Inflammatory macrophage (primary cell): ENCODE measurements around the gene RUBCN.

Experiments used
- DNase-seq, 2 donors: peaks; one replicate each; pipeline ENCODE4 v3.0.0-alpha.2; 2020 to 2022
- total RNA-seq, 18 experiments: gene quantifications; one replicate each; lab custom pipeline; 2026; ENCODE audit warnings: mixed read lengths in 6 of 18, inconsistent platforms in 2 of 18; lab: John Stamatoyannopoulos, UW

RUBCN gene
- 28.3 to 266 (median 43.7) reads per million in 18 experiments for total RNA-seq

DNA sequence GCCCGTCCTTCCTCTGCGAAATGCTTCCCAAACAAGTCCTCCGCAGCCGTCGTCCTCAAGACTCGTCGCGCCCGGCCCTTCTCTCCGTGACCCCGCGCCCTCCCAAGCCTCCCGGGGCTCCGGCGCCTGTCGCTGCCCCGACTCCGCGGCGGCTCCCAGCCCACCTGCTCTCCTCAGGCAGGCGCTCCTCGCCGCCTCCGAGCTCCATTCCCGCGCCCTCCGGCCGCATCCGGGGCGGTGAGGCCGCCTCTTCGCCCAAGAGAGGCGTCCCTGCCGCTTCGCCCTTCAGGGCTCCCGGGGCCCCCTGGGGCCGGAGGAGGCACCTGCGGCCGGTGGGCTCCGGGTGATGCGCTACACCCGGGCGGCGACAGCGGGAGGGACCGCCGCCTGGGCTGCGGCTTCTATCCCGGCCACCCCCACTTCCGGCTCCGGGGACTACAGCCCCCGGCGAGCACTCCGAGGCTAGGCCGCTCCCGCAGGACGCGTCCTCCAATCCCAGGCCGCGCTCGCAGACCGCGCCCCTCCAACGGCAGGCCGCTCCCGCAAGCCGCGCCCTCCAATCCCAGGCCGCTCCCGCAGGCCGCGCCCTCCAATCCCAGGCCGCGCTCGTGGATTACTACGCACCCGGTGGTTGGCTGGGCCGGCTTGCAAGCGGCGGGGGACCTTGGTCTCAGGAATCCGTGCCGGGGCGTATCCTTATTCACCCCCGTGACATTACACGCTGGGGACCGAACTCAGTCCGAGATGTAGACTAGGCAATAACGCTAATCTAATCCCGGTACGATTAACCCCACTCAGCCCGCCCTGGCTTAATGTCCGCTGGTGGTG lies at the start of gene RUBCN:
Gene RUBCN, minus strand, starts transcription at position 414 of the 828 bp plus-strand sequence. Its CDS starts 185 bp downstream, at position 229.
- DNase-seq = peak; percentile 97

DNA sequence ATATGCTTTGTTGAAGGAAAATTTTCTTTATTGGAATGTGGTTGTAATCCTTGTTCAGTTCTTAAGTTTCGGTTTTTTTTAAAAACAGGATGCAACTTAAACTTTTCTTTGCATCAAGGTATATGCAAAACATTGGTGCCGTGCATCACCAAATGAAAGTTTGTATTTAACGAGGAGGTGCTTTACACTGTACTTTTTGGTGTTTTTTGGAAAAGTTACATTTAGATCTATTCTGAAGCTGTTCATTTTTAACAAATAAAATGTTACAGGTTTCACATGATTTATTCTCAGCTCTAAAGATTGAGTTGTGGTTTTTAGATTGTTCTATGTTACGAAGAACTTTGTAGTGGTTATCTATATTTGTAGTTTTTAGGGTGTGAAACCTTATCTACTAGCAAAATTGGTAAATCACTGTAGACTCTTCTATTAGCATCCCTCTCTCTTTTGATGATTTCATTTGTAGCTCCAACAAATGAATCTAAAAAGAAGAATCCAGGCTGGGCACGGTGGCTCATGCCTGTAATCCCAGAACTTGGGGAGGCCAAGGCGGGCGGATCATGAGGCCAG lies 47.4 kb upstream of the RUBCN start:
- no peak for DNase-seq

DNA sequence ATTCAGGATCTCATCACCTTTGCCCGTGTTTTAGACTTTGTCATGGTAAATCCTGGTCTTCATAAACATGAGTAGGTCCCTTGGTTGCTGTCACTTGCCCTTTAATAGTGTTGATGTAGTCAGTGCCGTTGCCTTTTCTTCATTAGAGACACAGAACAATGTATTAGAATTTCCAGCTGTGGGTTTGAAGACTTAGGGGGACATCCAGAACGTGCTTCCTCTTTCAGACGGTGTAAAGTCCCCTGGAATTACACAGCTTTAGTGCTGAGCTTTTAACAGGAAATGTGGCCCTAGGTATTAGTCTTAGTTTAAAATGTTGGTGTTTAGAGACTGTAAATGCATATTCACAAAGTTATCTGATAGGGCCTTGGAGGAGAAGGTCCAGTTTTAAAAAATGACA lies 45.5 kb upstream of the RUBCN start:
- DNase-seq = no peak

DNA sequence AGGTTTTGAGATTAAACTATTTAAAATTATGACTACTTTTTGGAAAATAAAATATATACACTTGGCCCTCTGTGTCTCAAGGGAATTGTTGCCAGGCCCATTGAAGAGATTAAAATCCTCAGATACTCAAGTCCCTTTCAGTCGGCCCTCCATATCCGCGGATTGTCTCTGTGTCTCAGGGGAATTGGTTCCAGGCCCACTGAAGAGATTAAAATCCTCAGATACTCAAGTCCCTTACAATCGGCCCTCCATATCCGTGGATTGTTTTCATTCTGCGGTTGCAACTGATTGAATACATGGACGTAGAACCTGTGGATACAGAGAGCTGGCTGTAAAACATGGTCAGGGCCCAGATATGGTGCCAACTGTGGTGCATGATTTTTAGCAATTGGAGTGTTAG lies 38.6 kb upstream of the RUBCN start:
- no peak for DNase-seq

DNA sequence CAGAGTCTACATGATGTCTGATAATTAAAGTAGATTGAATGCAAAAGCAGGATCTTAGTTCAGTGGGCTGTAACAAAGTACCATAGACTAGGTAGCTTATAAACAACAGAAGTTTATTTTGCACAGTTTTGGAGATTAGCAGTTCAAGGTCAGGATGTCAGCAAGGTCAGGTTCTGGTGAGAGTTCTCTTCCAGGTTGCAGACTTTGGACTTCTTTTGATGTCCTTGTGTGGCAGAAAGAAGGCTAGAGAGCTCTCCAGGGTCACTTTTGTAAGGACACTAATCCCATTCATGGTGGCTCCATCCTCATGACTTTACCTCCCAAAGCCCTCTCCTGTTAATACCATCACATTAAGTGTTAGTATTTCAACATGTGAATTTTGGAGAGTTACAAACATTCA lies 25.1 kb upstream of the RUBCN start:
- DNase-seq = no peak

DNA sequence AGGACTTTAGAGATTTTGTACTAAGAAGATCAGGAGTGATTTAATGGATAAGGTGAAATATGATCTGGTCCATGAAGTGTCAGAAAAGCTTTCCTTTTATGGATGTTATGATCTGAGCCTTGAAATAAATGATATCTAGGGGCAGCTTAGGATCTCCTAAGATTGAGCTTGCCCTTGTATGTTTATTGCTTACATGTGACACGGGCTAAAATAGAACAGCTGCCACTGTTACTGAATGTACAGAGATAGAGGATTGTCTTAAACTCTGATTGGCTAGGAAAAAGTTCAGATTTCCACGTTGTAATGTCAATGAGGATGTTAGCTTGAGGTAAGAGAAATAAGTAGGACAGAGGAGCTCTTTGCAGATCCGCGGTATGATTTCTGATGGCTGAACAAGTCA lies 21.8 kb upstream of the RUBCN start:
- no peak for DNase-seq

DNA sequence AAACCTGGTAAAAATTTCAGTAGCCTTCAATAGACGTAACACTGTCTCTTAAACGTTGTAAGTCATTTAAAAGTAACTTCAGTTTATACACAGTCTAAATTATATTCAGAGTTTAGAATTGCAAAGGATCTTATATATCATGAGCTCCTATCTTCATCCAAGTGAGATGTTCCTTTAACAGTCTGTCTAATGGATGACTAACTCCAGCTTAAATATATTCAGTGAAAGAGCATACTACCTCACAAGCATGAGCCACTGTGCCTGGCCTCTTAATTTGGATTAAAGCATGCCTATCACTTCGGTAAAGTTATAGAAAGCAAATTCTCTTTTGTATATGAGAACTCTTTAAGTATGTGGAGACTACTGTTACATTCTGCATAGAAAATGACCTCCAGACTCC lies 20.0 kb upstream of the RUBCN start:
- DNase-seq = no peak

DNA sequence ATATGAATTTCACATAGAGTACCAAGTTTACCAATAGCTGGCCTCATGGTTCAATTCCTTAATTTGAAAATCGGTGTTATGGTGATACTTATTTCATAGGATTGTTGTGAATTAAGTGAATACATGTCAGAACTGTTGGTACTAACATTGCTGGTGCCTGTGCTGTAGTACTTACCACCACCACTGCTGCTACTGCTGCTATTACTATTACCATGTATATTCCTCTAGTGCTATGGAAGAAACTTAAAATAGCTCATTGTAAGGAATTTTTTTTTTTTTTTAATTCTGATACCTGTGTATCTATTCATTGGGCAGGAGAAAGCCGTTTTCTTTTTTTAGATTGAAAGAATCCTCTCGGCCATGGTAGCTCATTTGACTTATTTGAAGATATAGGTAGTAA lies 16.6 kb upstream of the RUBCN start:
- DNase-seq = peak; percentile 3 to 5

DNA sequence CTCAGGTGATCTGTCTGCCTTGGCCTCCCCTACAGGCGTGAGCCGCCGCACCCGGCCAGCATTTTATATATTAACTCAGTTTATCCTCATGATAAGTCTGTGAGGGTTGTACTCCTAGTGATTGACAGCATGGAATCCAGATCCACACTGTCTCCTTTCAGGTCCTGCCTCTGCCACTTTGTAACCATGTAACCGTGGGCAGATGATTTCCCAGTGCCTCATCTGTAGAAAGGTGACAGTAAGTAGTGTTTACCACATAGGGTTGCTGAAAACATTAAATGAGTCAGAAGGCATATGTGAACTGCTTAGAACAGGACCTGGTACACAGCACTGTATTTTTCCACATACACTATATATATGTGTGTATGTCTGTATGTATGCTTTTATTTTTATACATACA lies 15.4 kb upstream of the RUBCN start:
- DNase-seq = peak in 1 of 2 donors; percentile 21

DNA sequence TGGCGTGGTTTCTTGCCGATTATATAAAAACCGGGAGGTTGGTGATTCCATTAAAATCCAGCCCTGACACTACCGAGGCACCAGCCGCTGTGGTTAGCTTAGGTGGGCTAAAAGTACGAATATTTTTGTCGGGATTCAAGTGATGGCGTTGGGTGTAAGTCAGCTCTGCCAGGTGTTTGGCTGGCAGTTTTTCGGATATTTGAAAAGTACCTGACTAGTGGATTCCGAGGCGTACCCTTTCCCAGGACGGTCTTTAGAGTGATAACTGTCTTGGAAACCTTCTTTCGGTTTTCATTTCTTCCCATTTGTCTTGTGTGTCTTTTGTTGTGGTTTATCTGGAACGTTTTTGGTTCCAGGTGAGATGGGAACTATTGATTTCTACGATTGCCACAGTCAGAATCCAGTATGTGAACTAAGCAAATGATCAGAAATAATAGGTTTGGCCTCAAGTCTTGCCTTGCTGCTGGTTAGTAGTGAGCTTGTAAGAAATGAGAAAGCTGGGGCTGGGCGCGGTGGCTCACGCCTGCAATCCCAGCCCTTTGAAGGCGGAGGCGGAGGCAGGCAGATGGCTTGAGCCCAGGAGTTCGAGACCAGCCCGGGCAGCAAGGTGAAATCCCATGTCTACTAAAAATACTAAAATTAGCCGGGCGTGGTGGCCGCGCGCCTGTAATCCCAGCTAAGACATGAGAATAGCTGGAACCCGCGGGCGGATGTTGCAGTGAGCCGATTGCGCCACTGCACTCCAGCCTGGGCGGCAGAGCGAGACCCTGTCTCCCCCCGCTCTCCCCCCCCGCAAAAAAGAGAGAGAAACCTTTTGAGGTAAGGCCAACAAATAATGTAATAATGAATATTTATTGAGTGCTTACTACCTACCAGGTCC lies 14.4 kb upstream of the RUBCN start:
- peak; percentile 18 to 54 for DNase-seq

DNA sequence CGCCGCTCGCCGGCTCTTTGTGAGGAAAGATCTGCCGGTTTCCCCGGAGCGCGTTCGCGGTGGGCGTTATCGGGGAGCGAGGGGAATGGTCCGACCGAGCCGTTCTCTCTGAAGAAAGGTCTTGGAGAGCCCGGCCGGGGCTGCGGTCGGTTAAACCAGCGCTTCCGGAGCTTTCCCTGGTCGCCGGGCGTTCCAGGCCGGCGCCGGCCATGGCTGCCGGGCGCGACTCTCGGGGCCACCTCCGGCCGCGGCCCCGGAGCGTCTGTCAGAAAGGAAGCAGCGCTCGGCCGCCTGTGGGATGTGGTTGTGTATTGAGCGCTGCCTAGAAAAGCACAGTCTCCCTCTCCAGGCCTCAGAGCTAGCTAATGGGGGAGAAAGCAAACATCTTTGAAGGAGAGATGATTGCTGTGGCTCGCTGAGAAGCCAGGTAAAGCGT lies 13.7 kb upstream of the RUBCN start:
- peak; percentile 62 to 83 for DNase-seq

DNA sequence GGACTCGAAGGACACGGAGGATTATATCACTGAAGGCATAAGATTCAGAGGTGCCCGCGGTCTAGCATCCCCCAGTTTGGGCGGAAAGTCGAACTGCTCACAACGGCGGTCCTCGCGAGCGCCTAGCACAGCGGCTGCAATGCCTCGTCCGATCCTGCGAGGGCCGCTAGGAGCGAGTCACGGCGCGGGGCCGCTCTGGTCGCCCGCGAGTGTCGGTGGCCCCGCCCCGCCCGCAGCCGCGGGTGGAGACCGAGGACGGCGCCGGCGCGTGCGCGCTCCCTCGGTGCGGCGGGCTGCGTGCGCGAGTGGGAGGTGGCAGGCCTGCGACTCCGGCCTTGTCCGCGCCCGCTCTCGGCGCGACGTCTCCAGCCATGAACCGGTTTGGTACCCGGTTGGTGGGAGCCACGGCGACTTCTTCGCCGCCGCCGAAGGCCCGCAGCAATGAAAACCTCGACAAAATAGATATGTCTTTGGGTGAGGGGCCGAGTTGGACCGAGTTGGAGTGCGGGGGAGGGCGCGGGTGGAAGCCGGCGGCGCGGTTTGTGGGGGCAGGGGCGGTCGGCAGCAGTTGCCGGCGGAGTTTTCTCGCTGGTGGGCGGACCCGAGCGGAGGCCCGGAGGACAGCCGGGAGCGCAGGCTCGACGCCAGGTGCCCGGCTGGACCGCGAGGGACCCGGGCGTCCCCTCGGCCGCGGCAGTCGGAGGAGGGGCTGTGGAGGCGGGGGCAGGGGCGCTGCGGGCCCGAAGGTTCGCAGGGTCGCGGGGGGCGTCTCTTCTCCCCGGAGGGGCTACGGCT lies 13.1 kb upstream of the RUBCN start, which contains the start of gene FYTTD1:
Gene FYTTD1, plus strand, starts transcription at position 283 of the 795 bp plus-strand sequence. Its CDS starts 89 bp downstream, at position 372.
- peak; percentile 93 to 96 for DNase-seq

DNA sequence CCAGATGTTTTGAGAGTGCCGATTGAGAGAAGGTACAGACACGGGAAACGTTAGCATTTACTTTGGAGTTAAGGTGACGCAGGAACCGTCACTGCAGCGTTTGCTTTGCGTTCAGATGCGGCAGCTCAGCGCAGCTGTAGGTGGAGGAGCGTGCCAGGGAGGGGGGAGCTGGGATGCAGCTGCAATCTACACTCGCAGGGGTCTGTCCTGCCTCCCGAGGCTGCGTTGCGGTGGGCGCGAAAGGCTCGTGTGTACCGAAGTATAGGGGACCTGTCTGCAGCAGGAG lies 12.6 kb upstream of the RUBCN start:
- peak; percentile 17 to 62 for DNase-seq

DNA sequence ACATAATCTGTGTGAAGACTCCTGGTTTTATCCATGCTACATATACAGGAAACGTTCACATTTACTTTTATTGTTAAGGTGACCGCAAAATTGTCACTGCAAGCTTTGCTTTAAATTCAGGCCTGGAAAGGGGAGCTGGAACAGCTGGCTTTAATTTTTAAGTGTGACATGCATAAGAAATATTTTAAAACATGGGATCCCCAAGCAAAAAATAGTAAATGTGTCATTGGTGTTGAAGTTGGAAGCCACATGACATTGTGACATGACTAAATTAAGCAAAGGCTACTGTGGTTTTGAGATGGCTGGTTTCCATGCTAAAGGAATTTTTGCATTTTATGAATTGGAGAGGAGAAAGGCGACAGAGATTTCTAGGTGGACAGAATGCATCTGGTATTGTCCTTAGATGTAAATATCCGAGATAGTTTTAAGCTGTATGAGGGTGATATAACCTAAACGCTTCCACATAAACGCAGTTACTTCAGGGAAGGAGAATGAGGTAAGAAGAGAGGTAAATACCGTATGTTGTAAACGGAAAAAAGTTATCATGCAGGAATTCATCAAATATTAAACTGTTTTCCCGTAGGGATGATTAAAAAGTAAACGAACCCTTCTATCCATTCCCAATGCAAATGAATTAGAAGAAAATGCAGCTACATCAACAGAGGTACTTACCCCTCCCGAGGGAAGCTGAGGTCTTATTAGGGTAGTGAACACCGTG lies 12.1 kb upstream of the RUBCN start:
- peak; percentile 66 to 68 for DNase-seq

DNA sequence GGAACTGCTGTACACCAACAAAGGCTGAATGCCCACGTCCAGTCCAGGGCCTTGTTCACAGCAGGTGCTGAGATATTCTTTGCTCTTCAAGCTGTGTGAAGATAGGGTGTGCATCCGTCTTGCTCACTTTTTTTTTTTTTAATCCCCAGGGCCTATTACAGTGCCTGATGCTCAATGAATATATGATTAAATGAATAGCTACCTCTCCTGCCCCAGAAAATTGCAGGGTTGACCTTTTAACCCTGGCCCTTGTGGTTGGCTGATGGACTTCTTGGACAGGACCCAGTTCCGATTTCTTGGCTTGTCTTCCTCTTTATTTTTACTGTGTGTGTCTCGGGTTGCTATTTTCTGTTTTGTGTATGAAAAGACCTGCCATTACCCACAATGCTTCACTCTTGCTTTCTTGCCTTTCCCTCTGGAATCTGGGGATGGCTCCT lies 10.1 kb upstream of the RUBCN start:
- DNase-seq = peak; percentile 80 to 82

DNA sequence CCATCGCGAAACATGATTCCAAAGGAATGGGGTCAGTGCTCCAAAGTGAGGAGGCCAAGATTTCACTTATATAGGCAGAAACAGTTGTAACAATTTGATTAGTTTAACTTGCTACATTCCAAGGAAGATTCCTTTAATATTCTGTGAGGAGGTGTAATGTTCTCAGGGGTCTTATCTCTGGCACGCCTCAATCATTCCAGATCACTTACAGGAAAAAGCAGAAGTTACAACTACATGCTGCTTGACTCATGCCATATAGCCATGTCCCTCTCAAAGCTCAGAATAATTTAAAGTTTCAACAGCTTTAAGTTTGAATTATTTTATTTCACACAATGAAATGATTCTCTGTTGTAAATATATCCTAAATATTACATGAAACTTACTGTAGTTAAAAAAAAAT lies 9.5 kb upstream of the RUBCN start:
- DNase-seq = peak; percentile 3 to 5

DNA sequence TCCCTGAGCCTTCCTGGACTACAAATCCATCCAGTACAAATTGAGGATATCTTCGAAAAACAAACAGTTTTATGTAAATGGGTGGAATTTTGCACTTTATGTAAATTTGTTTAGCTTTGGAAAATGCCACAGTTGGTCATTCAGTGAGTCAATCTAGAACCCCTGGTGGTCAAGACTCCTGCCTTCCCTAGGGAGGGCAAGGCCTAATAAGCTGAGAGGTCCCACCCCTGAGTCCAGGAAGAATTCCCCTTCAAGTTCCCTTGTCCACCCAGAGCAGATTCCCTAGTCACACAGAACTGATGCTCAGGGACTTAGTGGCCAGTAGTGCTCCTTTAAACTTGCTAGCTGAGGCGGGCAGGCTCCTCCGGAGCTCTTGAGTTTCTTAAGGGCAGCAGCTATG lies 6.1 kb upstream of the RUBCN start:
- no peak for DNase-seq

DNA sequence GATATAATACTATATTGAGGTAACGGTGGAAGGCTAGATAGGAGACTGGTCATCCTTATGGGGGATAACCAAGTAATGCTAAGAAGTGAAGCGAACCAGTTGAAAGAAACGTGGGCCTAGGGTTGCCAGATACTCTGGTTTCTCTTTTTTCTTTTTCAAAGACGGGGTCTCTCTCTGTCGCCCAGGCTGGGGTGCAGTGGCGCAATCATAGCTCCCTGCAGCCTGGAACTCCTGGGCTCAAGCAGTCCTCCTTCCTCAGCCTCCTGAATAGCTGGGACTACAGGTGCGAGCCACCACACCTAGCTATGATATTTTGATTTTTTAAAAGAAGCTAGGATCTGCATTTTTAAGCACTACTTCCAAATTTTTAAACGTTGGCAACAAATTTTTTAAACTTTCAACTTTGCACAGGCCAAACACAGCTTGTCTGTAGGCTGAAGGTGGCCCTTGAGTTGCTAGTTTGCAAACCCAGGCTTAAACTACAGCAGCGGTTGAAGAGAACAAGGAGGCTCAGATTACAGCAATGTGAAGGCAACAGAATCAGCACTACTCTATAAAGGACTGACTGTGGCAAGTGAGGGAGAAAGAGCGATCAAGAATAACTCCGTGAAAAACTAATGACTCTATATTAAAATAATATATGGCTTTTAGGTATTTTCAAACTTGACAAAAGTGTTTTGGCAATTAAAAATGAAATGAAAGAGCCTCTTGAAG lies 1.2 kb upstream of the RUBCN start:
- DNase-seq = no peak

DNA sequence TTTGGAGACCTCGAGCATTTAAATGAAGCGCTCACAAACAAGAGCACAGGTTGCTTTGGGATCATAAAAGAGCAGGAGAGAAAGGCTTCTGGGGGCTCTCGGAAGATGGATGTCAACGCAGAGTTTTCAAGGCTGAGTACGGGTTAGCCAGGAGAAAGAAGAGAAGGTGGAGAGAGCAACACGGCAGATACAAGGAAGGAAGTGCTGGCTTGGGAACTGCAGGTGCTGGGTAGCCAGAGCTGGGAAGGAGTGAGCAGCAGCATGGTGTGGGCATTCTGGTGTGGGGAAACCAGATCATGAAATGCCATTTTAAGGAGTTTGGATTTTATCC lies 580 bp upstream of the RUBCN start:
- no peak for DNase-seq

DNA sequence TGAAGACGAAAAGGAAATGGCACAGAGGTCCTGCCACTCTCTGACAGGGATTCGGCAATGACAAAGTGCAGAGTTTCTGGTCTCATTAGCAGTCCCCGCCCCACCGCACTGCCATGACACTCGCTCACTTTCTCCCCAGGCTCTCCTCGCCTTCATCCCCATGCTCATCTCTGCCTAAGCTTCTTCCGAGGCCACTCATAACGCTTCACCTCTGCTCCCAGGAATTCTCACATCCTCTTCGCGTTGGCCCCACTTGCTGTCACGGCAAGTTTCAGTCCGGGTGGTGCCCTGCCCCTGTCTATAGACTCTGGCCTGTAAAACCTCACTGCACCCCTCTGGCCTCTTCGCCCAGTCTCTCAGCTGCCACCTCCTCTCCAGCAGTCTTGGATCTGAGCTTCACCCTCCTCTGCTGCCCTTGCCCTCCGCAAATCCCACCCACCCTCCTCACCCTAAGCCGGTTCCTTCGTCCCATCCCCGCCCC lies 654 bp downstream of the RUBCN start:
- DNase-seq = peak; percentile 5 to 18
